Choroid plexus epithelial cell (primary cell): ENCODE measurements around the gene MOB3C.

Experiments
- DNase-seq: peaks from one replicate; pipeline ENCODE4 v3.0.0-alpha.2; 2010; ENCODE audit warnings: low read depth
- H3K4me3 ChIP-seq: 2 replicates; pipeline ENCODE4 v1.5.1; 2011; ENCODE audit warnings: low read depth, mild to moderate bottlenecking, control low read depth, low read length, moderate library complexity
- CTCF ChIP-seq: conservative IDR thresholded peaks from 2 replicates; pipeline ENCODE4 v1.5.1; 2011; ENCODE audit warnings: low read depth, mild to moderate bottlenecking, control low read depth, inconsistent platforms, low read length, moderate library complexity

Gene MOB3C

GRCh38 chr1:46646844-46647243, 30.2 kb upstream of the MOB3C start:
- no peak for DNase-seq
- no peak for TF ChIP-seq CTCF
- no peak overlapping the region for H3K4me3 ChIP-seq

- no peak for DNase-seq
- no peak for TF ChIP-seq CTCF
- no peak overlapping the region for H3K4me3 ChIP-seq
These were observed 29.7 kb upstream of the MOB3C start for GRCh38 chr1:46646331-46646730.

GRCh38 chr1:46645815-46646214, 29.2 kb upstream of the MOB3C start:
- no peak for DNase-seq
- no peak for TF ChIP-seq CTCF
- no peak overlapping the region for H3K4me3 ChIP-seq

GRCh38 chr1:46643368-46643775, 26.8 kb upstream of the MOB3C start:
- H3K4me3 ChIP-seq, result no peak overlapping the region
- no peak for TF ChIP-seq CTCF
- DNase-seq, result peak; percentile 86

- no peak overlapping the region for H3K4me3 ChIP-seq
- no peak for TF ChIP-seq CTCF
- no peak for DNase-seq
These were observed 25.6 kb upstream of the MOB3C start for GRCh38 chr1:46642115-46642680.

- H3K4me3 ChIP-seq, result no peak overlapping the region
- DNase-seq, result no peak
- no peak for TF ChIP-seq CTCF
These were observed 22.9 kb upstream of the MOB3C start for GRCh38 chr1:46639547-46639946.

- H3K4me3 ChIP-seq, result no peak overlapping the region
- no peak for DNase-seq
- no peak for TF ChIP-seq CTCF
These were observed 22.3 kb upstream of the MOB3C start for GRCh38 chr1:46638921-46639320.
